HG02943 (cell line): ENCODE data around the gene RGPD8.

Experiments
- ATAC-seq: cut with Tn5 transposase; IDR thresholded peaks from one replicate; pipeline ENCODE4 v1.9.1; 2021; ENCODE audit warnings: mild to moderate bottlenecking, low read depth, moderate library complexity; ENCODE audit not compliant: unreplicated experiment

The RGPD8 gene

DNA sequence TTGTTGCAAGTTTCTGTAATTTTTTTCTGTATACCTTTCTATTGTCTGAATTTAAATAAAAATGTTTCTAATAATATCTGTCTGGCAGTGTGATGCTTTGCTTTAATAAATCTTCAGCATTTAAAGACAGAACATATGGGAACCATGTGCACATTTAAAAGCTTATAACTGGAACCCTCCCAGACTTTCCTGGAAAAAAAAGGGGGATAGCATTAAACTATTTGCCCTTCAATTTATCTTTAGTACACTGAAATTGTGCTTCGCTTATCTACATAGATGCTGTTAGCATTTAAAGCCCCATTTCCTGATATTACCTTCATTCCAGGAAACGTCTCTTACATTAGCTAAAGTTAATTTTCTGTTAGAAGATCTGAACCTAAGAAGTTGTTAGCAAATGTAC, 93.5 kb downstream of the RGPD8 start:
- no peak for ATAC-seq

GRCh38 chr2:112335600-112335999, 97.8 kb downstream of the RGPD8 start:
- no peak for ATAC-seq

DNA sequence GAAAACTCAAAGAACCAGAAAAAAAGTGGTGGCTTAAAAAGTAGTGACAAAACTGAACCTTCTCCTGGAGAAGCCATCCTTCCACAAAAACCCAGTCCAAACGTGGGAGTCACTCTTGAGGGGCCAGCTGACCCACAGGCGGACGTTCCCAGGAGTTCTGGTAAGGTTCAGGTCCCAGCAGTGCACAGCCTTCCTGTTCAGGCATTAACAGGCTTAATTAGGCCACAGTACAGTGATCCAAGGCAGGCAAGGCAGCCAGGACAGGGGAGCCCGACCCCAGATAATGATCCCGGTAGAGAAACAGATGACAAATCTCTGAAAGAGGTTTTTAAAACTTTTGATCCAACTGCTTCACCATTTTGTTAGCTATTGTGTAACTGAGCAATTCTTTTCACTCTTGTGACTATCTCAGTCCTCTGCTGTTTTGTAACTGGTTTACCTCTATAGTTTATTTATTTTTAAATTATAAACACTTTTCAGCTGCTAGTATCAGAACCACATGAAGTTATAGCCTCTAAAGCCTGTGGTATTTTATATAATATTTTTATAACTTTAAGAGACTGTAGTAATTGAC, 101.2 kb downstream of the RGPD8 start:
- ATAC-seq: no peak

DNA sequence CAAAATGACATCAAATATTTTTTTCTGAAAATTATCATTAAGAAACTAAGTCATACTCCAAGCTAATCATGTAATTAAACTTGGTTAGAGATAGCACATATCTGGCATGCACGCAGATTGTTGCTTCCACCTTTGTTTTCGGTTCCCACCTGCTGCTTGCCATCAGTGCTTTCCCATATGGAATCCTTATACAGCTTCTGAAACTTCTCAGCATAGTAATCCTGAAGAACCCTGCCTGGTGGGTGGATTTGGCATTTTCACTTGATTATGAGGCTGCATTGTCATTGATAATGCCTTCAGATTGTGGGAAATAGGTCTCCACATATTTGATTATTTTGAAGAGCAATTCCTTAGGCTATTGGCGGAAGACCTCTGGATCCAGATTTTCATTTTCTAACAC, 110.5 kb downstream of the RGPD8 start:
- no peak for ATAC-seq

GRCh38 chr2:112321375-112322320, 111.8 kb downstream of the RGPD8 start:
- no peak for ATAC-seq
